Endometrial microvascular endothelial cells (primary cell): ENCODE measurements around the gene PBX2. TPM values are rescaled to one million over a fixed set of nuclear protein-coding genes. Genes with fewer than 3 reads are reported as not detected.
"Not testable (repeated sequence)": the region's sequence is repeated elsewhere in the genome, so short reads cannot be mapped to it uniquely, and the experiment has no call there.

Experiments used
- in situ Hi-C: cut with HindIII; loops from 2 replicates; pipeline ENCODE4 v1.10.0; 2017; ENCODE audit warnings: low sequenced_read_pairs, low pct_unique_long_range_greater_than_20kb; ENCODE audit errors: inconsistent ontology term
- total RNA-seq: library from RNA; depleted of rRNA; stranded (reverse); fragments of >200 nt; gene quantifications from one replicate; pipeline ENCODE4 v1.2.3, GENCODE V29; 2015; ENCODE audit errors: inconsistent ontology term

Gene PBX2
- total RNA-seq, 1 donor from 2014 or later = 32.9 TPM

DNA sequence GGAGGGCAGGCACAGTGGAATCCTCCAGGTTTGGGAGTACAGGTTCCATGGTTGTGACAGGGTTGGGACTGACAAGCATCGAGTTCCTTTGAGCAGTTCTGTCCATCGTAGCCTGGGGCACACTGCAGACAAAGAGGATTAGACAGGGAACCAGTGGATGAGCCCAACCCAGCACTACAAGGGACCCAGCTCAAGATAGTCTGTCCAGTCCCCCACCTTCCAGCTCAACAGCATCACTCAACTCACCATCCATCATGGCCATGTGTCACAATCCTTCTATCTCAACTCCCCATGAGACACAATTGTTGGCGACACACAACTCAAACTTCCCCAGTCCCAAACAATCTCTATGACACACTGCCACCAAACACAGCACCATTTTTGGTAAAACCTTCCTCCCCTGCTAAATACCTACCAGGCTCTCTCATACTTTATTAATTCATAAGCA lies 14.3 kb upstream of the PBX2 start:
- in situ Hi-C loops = no loop called here

DNA sequence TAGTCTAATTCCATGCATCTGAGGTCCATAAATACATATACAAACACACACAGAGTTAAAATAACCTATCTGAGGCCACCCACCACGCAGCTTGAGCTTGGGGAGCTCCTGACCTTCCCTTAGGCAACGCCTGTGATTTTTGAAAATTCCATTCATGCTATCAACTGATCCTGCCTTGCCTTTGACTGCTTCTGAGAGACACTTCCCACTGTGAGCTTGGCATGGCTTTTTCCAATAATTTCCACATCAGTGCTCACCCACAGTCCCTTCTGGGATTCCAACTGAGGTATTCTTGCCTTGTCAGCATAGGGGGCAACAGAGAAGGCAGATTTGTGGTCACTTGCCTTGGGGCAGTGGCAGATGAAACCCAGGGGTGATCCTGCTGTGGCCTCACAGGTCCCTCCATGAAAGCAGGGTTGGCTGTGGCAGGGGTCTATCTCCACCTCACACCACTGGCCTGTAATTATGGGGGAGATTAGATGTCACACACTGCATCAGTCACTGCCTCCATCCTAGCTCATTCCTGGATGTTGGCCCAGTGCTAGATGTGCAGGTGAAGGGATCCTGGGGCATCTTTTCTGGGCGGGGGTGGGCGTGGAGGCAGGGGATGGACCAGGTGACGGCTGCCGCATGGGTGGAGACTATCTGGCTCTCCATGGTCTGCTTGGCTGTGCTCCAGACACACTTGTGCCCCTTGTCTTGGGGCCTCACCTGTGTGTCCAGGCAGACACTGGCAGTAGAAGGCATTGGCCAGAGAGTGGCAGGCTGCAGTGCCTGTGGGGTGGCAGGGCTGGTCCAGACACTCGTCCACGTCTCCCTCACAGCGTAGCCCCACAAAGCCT lies 13.6 kb upstream of the PBX2 start:
- in situ Hi-C loops = no loop called here

DNA sequence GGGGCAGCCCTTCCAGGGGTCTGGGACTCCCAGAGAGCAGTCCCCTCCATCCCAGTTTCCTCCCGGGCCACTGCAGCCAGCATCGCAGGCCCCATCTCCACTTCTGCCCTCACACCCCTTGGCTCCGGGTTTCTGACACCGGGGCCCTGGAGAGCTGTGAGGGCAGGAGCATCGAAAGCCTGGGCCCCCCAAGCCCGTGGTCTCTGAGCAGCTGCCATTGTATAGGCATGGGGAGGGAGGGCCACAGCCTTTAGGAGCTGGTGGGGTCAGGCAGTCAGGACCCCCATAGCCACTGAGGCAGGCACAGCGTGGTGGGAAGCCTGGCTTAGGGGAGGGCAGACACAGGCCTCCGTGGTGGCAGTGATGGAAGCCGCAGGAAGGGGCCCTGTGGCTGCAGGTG lies 12.2 kb upstream of the PBX2 start:
- in situ Hi-C loops = no loop called here

DNA sequence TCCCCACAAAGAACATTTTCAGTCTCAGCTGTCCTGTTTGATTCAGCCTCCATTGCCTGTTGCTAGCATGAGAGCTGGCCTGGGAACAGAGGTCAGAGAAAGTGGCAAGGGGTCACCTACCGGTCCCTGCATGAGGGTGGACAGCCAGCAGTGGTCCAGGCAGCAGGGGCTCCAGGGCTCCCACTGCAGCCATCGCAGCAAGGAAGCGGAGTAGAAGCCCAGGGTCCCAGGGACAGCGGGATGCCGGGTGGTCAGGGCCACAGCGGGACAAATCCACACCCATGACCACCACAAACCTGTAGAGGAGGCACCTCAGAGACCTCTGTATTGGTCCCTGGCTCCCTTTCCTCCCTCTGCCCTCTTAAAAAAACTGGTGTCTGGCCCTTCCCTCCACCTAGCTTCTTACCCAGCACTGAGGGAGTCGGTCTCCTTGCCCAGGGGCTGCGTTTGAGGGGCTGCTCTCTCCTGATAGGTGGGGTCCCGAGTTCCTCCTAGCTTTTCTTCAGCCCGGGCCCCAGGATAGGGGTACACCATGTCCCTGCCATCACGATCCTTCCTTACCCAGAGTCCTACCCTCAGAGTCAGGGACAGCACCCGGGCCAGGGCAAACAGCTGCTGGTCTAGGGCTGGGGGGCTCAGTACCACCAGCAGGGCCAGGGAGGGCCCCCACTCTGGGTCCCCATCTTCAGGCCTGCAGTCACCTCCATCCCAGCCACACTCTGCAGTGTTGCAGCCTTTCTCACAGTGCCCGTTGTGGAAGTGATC lies 10.9 kb upstream of the PBX2 start:
- in situ Hi-C loops = no loop called here

DNA sequence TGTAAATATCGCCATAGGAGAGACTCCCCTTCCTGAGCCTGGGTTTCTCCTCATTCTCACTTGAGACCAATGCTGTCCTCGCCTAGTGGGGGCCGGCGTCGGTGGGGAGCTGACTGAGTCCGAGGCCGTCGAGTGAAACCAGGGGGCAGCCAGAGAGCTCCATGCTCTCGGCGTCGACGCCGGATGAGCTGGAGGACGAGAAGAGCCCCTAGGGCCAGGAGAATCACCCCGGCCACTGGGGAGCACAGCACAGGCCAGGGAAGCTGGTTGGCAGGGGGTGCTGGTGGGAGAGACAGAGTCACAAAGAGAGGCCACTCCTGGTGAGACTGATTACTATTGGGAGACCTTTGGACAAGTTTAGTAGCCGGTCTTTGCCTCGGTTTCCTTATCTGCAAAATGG lies 8.9 kb upstream of the PBX2 start:
- in situ Hi-C loops = no loop called here

DNA sequence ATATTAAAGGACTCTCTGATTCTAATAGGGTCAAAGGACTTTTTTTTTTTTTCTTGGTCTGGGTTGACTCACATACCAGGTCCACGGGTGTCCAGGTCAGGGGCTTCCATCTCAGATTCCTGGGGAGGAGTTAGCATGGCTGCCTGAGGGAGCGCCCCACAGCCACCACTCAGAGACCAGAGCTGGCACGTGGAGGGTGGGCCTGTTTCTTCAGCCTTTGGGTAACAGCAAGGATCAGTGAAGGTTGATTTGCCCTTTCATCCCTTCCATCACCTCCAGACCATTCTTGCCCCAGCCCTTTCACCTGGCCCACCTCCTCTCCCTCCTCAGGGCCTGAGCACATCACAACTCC lies 8.3 kb upstream of the PBX2 start:
- in situ Hi-C loops = no loop called here

DNA sequence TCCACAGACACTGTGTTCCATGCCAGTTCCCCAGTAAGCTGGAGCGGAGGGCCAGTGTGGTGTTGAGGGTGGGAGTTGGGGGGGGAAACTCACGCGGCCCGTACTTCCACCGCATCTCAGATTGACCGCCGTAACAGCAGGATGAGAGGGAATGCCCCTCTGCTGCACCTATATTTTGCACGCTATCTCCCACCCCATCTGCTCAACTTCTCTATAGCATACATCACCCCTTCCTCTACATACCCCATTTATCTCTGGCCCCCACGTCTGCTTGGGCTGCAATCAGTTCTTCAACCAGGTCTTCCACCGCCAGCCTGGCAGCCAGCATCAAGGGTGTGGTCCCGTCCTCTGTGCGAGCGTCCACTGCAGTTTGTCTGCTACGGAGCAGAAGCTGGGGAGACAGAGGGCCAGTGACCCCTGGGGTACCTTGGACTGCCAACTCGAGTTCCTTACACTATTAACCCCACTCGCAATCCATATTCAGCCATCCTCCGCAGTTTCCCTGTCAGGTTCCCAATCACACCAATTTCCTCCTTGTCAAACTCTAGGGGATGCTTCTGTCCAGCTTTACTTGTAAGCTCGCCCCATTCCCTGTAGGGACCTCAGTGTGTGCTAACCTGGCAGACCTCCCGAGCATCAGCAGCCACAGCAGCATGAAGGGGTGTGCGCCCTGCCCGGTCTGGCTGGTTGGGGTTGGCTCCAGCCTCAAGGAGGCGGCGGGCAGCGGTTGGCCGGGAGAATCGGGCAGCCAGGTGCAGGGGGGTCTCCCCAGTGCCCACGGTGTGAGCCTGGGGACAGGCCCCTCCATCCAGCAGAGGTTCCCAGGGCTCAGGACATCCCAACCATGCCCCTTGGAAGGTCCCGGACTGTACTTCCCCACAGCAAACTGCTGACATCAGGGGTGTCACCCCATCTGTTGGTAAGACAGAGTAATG lies 6.9 kb upstream of the PBX2 start:
- in situ Hi-C loops = no loop called here

DNA sequence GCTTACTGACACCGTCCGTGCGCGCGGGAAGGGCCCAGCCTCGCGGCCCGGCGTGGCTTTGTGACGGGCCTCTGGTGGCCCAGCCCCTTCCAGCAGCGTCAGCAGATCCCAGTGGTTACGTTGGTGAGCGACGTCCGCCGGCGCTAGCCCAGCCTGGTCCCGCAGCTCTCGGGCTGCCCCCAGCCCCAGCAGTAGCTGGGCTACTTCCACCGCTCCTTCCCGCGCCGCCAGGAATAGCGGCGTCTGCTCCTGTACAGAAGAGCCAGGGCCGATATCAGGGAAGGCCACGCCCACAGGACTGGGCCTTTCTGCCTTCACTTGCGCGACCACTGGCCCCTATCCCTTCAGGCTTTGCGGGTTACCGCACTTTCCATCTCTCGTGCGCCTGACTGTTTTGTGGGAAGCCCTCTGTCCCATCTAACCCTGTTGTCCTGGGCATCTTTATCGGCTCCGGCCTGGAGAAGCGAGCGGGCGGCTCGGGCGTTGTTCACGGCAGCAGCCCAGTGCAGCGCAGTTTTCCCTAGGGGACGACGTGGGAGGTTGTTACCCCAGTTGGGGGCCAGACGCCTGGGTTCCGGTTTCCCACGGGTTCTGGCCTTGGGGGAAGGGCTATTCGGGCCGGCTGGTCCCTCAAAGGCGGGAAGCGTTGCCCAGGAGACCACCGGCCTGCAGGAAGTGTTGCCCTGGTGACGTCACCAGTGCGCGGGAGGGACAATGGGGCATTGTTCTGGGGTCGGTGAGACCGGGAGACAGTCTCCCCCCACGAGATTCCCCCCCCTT lies 6.1 kb upstream of the PBX2 start:
- in situ Hi-C loops = no loop called here

DNA sequence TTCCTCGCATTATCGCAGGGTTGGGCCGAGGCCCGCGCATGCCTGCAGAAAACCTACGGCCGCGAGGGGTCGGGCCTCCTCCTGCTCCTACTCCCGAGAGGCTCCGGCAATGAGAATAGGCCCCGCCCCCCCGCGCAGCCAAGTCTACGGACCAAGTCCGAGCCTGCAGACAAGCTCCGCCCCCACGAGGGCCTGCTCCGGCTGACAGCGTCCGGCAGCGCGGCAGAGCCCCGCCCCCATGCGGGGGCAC lies 5.6 kb upstream of the PBX2 start:
- in situ Hi-C loops = no loop called here

DNA sequence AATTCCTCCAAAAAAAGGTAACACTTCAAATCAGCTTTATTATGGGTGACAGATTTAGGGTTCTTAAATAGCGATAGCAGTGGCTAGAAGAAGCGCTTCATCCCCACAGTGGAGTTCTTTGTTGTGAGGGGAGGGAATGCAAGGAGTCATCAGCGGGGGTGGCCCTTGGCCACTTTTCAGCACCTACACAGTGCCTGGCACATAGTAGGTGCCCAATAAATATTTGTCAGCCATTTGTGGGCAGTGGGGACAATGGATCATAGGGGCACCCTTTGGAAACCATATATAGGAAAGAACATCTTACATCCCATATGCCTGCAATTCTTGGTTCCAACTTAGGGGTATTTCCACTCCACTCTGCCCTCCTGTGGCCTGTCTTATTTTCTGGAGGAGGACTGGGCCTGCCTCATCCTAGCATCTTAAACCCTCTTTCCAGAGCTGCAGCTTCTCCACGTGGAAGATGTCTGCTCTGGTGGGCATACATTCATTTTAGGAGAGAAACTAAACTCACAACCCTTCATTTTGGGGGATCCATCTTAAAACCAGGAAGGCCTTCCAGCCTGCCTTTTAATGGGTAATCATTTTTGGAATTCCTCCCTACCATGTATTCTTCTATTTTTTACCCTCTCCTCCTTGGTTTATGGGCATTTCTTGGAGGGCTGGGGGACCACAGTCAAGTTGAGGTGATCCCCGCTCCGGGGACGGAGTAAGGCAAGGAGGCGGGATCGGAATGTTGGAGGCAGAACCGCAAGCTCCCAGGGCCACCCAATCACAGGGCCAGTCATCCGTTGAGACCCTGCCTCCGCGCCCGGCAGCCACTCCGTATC lies 5.0 kb upstream of the PBX2 start:
- in situ Hi-C loops = no loop called here

DNA sequence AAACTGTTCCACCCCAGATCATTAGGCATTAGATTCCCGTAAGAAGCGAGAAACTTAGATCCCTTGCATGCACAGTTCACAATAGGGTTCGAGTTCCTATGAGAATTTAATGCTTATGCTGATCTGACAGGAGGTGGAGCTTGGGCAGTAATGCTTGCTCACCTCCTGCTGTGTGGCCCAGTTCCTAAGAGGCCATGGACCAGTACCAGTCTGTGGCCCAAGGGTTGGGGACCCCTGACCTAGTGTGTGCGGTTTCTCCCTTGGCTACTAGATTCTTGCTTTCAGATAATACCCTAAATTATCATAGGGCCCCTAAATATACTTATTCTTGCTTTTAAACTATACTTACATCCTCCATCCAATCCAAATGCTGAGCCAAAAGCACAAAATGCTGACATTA lies 4.4 kb upstream of the PBX2 start:
- in situ Hi-C loops = no loop called here

DNA sequence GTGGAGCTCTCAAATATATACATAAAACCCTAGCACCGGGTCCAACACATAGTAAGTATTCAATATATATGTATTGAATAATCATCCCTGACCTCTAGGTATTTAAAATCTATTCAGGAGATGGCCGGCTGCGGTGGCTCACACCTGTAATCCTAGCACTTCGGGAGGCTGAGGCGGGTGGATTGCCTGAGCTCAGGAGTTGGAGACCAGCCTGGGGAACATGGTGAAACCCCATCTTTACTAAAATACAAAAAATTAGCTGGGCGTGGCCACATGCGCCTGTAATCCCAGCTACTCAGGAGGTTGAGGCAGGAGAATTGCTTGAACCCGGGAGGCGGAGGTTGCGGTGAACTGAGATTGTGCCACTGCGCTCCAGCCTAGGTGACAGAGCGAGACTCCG lies 3.1 kb upstream of the PBX2 start:
- in situ Hi-C loops = not testable (repeated sequence)

DNA sequence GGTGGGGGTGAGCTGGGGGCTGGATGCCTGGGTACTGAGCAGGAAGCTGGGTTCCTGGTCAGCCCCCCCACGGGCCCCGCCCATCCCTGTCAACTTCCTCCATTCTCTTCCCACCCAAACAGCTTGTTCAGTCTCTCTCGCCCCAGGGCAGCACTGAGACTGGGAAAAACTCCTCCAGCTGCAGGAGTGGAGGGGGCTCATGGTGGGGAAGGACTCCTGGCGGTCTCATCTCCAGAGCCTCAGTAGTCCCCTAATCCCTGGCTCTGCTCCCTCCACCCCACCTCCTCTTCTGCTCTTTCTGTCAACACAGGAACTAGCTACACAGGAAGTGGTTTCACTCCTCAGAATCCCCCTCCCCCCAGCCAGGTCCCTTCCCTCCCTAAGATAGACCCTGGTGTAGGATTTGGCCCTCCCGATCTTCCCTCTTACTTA lies 2.6 kb upstream of the PBX2 start, which contains the start of gene GPSM3:
Gene GPSM3 (minus strand): TSS at position 36 of the 432 bp plus-strand sequence. CDS start 130 bp downstream, outside the sequence.
- in situ Hi-C loops = no loop called here

DNA sequence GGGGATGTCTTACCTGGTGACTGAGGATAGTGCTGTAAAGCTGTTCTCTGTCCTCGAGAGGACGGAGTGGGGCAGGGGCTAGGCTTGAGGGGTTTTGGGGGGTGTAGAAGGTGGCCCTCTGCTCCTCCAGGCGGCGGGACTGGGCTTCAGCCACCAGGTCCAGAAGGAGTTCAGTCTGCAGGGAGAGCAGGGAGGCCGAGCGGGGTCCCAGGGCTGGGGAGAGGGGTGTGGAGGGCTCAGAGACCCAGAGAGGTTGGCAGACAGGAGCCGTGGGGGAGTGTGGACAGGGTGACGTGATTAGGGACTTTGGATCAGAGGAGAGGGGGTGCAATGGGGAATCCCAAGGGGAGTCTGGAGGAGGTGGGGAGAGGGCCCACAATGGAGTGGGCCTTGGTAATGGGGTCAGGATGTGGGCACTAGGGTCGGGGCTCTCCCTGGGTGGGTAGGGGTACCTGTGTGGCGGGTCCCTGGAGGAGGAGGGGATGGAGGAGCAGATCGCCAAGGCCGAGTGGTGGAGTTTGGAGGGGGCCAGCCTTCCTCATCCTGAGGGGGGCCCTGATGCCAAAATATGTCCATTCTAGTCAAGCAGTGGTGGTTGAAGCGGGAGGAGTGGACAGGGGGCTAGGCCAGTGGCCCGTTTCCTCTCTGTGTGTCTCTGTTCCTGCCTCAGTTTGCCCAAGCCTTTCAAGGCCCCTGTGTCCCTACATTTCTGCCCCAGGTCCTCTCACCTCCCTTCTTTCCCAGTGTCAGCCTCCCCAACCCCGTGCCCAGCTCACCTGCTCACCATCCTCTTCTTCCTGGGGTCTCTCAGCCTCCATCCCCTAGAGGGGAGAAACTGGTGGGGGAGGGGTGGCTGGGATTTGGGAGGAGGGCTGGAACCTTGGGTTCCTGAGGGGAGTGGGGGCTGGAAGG lies 1.9 kb upstream of the PBX2 start:
- in situ Hi-C loops = no loop called here

DNA sequence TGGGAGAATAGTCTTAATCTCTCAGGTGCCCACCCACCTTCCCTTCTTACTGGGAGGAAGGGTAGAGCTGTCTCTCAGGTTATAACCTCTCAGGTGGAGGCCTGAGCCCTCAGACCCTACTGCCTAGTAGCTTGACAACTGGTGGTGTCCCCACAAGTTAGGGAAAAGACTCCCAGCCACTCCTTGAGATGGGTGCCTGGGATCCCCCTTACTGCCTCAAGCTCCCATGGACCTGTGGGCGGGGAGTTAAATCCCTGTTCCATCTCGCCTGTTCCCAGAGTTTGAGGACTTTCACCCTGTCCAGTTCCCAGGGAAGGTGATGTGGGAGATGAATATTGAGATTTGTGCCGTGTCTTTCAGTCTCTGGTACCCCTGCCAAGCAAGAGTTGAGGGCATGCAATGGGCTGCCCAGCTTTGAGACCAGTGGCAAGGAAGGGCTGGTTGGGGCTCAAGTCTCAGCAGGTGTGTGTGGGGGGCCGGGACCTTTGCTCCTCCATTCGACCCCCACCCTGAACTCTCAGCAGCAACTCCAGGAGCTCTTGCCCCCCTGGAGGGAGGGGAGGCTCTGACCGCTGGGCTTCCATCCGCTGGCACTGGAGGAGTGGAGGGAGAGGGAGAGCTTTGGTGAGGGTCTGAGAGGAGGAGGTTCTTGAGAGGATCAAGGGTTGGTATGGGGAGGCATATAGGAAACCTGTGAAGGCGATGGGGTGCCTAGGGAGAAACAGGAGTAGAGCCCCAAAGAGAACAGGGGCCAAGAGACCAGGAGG lies 1.1 kb upstream of the PBX2 start:
- in situ Hi-C loops = no loop called here

DNA sequence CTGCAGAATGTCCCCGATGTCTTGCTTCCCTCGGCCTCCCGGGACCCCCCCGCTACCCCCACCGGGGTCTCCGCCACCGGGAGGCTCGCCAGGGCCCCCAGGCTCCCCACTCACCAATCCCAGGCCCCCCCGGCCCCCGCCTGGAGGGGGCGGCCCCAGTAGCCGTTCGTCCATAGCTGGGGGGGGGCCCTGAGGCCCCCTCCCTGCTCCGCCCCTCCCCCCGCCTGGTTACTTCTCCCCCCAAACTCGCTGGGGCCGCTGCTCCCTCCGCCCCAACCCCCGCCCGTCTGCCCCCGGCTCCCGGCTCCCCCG lies 304 bp downstream of the PBX2 start:
- in situ Hi-C loops = no loop called here
